Psoas muscle (tissue), 8 donors: ENCODE data around the gene ACP1. TPM values are rescaled to one million over a fixed set of nuclear protein-coding genes. Genes with fewer than 3 reads are reported as not detected.

ENCODE experiments used
- ATAC-seq, 4 donors: fragments of 200-7000 bp; cut with Tn5 transposase; one replicate each; pipeline ENCODE4 v1.9.1; 2020; ENCODE audit warnings: moderate library complexity in 3 of 4, mild to moderate bottlenecking in 2 of 4
- DNase-seq, 2 donors: peaks; one replicate each; pipeline ENCODE4 v3.0.0-alpha.2; 2020
- H3K27ac ChIP-seq: fragments of 200-600 bp; one replicate; pipeline ENCODE4 v1.8.0; 2022
- H3K27me3 ChIP-seq, 3 donors: fragments of 200-600 bp in 1 of 3; one replicate each; pipeline versions ENCODE4 v1.6.1 to v1.8.0; 2013 to 2022; ENCODE audit warnings: low read length in 2 of 3, mild to moderate bottlenecking in 2 of 3, moderate library complexity in 1 of 3; ENCODE audit not compliant: insufficient read depth in 3 of 3
- H3K36me3 ChIP-seq, 2 donors: fragments of 200-600 bp in 1 of 2; one replicate each; pipeline versions ENCODE4 v1.6.1 to v1.8.0; 2013 to 2022; ENCODE audit warnings: low read depth in 1 of 2, mild to moderate bottlenecking in 1 of 2, moderate library complexity in 1 of 2; ENCODE audit not compliant: insufficient read depth in 1 of 2
- H3K4me1 ChIP-seq: fragments of 200-600 bp; one replicate; pipeline ENCODE4 v1.8.0; 2022
- H3K4me3 ChIP-seq: fragments of 200-600 bp; one replicate; pipeline ENCODE4 v1.8.0; 2022; ENCODE audit warnings: mild to moderate bottlenecking
- H3K9me3 ChIP-seq: fragments of 200-600 bp; one replicate; pipeline ENCODE4 v1.8.0; 2022
- WGBS, 3 donors: extraction: QIAGEN DNeasy Blood & Tissue Kit; methylation state at CpG; one replicate each; pipeline versions ENCODE4 v1.1.6 to v1.1.7; 2013; 5-methylcytosine and 5-hydroxymethylcytosine counted together
- intact Hi-C, 2 donors: fragments of 100-400 bp; cut with DNase I; formaldehyde crosslinking; loops; one replicate each; pipeline versions ENCODE4 v1.11.0 to v1.14.2; 2022
- polyA plus RNA-seq, 3 donors: library from polyadenylated mRNA; stranded (reverse); fragments of 200-250 nt; gene quantifications; one replicate each; pipeline ENCODE4 v1.2.3, GENCODE V29; 2013
- total RNA-seq, 4 donors: library from RNA; stranded (reverse); fragmentation: NEBNext Ultra II Directional in 2 of 4; extraction: Animal tissue kit (Norgen Biotek cat#: 25700) in 2 of 4; gene quantifications; one replicate each; pipeline versions ENCODE4 v1.2.1 to v1.2.4, GENCODE V29; 2021 to 2023
- TF ChIP-seq, protein P1 (sequence below): fragments of 200-600 bp; IDR thresholded peaks from one replicate; pipeline ENCODE4 v1.8.0; 2022; ENCODE audit warnings: antibody characterized with exemption
- donor health status: healthy with polysubstance abuse.
- donor health status: DM: no; HTN: no; CAD: no; lungs with moderate emphysema.
- donor health status: Bipolar disorder and iron deficiency.
- donor health status: healthy.
- donor health status: DM: yes; HTN: yes; CAD: no.
- donor health status: DM: no; HTN: no; CAD: no.
- donor health status: DM: no; HTN: no; CAD: no.
- donor health status: DM: yes; HTN: yes; CAD: no.

The ACP1 gene
- total and polyA plus RNA-seq, 7 donors: 55.8 to 104 (median 73.6) TPM

DNA sequence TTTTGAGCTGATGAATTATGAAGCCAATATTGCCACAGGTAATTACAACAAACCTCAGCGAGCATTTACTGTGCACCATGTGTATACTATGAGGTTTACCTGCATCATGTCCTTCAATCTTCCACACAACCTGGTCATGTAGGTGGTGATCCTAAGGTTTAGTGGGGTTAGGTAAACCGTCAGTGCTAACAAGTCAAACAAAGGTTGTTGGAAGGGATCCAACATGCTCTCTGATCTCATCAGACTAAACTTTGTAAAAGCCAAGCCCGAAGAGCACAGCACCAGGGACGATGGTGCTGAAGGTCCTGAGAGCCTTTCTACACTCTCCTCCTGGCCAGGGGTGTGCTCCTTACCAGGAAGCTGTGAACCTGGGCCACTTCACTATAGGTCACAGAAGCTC, 30.3 kb upstream of the ACP1 start:
- 84 to 86% (median 86%) methylated on average over 4 of the region's 4 CpGs for WGBS, 3 donors
- no peak for DNase-seq
- ATAC-seq: no peak
- TF ChIP-seq, protein P1, sequence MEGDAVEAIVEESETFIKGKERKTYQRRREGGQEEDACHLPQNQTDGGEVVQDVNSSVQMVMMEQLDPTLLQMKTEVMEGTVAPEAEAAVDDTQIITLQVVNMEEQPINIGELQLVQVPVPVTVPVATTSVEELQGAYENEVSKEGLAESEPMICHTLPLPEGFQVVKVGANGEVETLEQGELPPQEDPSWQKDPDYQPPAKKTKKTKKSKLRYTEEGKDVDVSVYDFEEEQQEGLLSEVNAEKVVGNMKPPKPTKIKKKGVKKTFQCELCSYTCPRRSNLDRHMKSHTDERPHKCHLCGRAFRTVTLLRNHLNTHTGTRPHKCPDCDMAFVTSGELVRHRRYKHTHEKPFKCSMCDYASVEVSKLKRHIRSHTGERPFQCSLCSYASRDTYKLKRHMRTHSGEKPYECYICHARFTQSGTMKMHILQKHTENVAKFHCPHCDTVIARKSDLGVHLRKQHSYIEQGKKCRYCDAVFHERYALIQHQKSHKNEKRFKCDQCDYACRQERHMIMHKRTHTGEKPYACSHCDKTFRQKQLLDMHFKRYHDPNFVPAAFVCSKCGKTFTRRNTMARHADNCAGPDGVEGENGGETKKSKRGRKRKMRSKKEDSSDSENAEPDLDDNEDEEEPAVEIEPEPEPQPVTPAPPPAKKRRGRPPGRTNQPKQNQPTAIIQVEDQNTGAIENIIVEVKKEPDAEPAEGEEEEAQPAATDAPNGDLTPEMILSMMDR: no peak
- Histone ChIP-seq H3K27ac (no peak overlapping the region), H3K27me3 (no peaks in the 10 kb centered on the region), H3K4me1 (no peaks in the 10 kb centered on the region), H3K36me3 (peaks cover 0 to 49% of the 10 kb centered on the region in 2 donors), H3K4me3 (no peak overlapping the region), H3K9me3 (no peaks in the 10 kb centered on the region)
- intact Hi-C loops: no loop called here

DNA sequence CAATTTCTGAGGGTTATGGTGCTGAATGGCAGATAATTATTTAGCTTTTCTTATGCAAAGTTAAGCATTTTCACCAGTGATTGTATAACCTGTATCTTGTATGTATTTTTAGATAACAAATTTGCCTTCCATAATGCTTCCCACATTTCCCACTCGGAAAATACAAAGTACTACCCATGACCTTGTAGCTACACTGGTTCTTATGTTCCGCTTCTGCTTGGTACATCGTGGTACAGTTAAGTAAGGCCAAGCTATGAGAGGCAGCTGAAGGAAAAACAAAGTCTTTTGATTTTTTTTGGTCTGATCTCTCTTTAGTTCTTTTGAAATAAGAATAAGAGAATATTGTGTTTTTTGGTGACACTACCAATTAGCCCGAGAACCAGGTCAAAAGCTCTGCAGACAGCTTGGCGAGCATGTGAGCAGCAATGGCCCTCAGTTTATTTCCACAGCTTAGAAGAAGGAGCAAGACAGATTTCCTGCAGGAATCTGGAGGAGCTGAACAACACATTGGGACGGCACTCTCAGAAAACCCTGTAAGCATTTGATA, 27.7 kb upstream of the ACP1 start:
- H3K4me3 ChIP-seq: no peak overlapping the region
- DNase-seq (no peak), ATAC-seq (no peak)
- H3K9me3 ChIP-seq: peaks cover 1% of the 10 kb centered on the region
- 91 to 93% (median 91%) methylated on average over 6 of the region's 6 CpGs for WGBS, 3 donors
- intact Hi-C loops: no loop called here
- no peaks in the 10 kb centered on the region for H3K27me3 ChIP-seq
- no peaks in the 10 kb centered on the region for H3K4me1 ChIP-seq
- H3K27ac ChIP-seq: no peak overlapping the region
- TF ChIP-seq, protein P1: no peak
- H3K36me3 ChIP-seq: peaks cover 2 to 46% of the 10 kb centered on the region in 2 donors

GRCh38 chr2:237878-238277, 26.9 kb upstream of the ACP1 start:
- H3K36me3 ChIP-seq: peaks cover 2 to 46% of the 10 kb centered on the region in 2 donors
- TF ChIP-seq, protein P1: no peak
- no peaks in the 10 kb centered on the region for H3K27me3 ChIP-seq
- H3K4me1 ChIP-seq: no peaks in the 10 kb centered on the region
- intact Hi-C loops: no loop called here
- DNase-seq: no peak
- no peak overlapping the region for H3K4me3 ChIP-seq
- 75 to 84% (median 78%) methylated on average over 6 of the region's 6 CpGs for WGBS, 3 donors
- no peak for ATAC-seq
- H3K9me3 ChIP-seq: peaks cover 8% of the 10 kb centered on the region
- no peak overlapping the region for H3K27ac ChIP-seq

- ATAC-seq (no peak), DNase-seq (no peak)
- H3K9me3 ChIP-seq: peaks cover 8% of the 10 kb centered on the region
- WGBS, 3 donors: 44 to 71% (median 52%) methylated on average over 3 of the region's 3 CpGs
- H3K27ac ChIP-seq: no peak overlapping the region
- H3K27me3 ChIP-seq: no peaks in the 10 kb centered on the region
- intact Hi-C loops: no loop called here
- peaks cover 2 to 46% of the 10 kb centered on the region in 2 donors for H3K36me3 ChIP-seq
- no peaks in the 10 kb centered on the region for H3K4me1 ChIP-seq
- TF ChIP-seq, protein P1: no peak
- H3K4me3 ChIP-seq: no peak overlapping the region
Observed at GRCh38 chr2:238431-238830, 26.3 kb upstream of the ACP1 start.

- intact Hi-C loops: no loop called here
- H3K9me3 ChIP-seq: peaks cover 8% of the 10 kb centered on the region
- DNase-seq: no peak
- TF ChIP-seq, protein P1: no peak
- H3K4me3 ChIP-seq: no peak overlapping the region
- peaks cover 6 to 48% of the 10 kb centered on the region in 2 donors for H3K36me3 ChIP-seq
- H3K27me3 ChIP-seq: no peaks in the 10 kb centered on the region
- 75 to 89% (median 77%) methylated on average over 5 of the region's 5 CpGs for WGBS, 3 donors
- no peak for ATAC-seq
- H3K27ac ChIP-seq: no peak overlapping the region
- no peaks in the 10 kb centered on the region for H3K4me1 ChIP-seq
Observed at GRCh38 chr2:238869-239268, 25.9 kb upstream of the ACP1 start.
